Measurements from ENCODE around the gene NPY4R.
"Not testable (repeated sequence)": the region's sequence is repeated elsewhere in the genome, so short reads cannot be mapped to it uniquely, and the experiment has no call there.

Gene NPY4R

GRCh38 chr10:46465765-46466164 lies at the start of gene NPY4R:
Gene NPY4R (minus strand): TSS chr10:46465958. CDS start chr10:46462635, 3,323 bp downstream.
- H3K4me3 ChIP-seq (replicated peaks; ENCODE audit: low read depth, low read length); DNase-seq (ENCODE audit: low read depth): not testable (repeated sequence)

- no peak for TF ChIP-seq CTCF (IDR thresholded peaks at IDR 0.05; ENCODE audit: low read length, missing control alignments)
- no peak for DNase-seq (ENCODE audit: low read depth)
- H3K4me3 ChIP-seq (replicated peaks; ENCODE audit: low read depth, low read length) = no peak overlapping the region
Measured at GRCh38 chr10:46515366-46515765, 49.6 kb upstream of the NPY4R start.

GRCh38 chr10:46514899-46515298 lies 49.1 kb upstream of the NPY4R start:
- no peak overlapping the region for H3K4me3 ChIP-seq (replicated peaks; ENCODE audit: low read depth, low read length)
- no peak for TF ChIP-seq CTCF (IDR thresholded peaks at IDR 0.05; ENCODE audit: low read length, missing control alignments)
- DNase-seq (ENCODE audit: low read depth) = no peak

- DNase-seq (ENCODE audit: low read depth) = no peak
- no peak for TF ChIP-seq CTCF (IDR thresholded peaks at IDR 0.05; ENCODE audit: low read length, missing control alignments)
- H3K4me3 ChIP-seq (replicated peaks; ENCODE audit: low read depth, low read length) = no peak overlapping the region
Measured at GRCh38 chr10:46514431-46514861, 48.7 kb upstream of the NPY4R start.

GRCh38 chr10:46513333-46513732 lies 47.6 kb upstream of the NPY4R start:
- H3K4me3 ChIP-seq (replicated peaks; ENCODE audit: low read depth, low read length); DNase-seq (ENCODE audit: low read depth): not testable (repeated sequence)

GRCh38 chr10:46512725-46513124 lies 47.0 kb upstream of the NPY4R start:
- H3K4me3 ChIP-seq (replicated peaks; ENCODE audit: low read depth, low read length) = not testable (repeated sequence)

GRCh38 chr10:46512002-46512401 lies 46.2 kb upstream of the NPY4R start:
- not testable (repeated sequence) for DNase-seq (ENCODE audit: low read depth); H3K4me3 ChIP-seq (replicated peaks; ENCODE audit: low read depth, low read length)

More at GRCh38 chr10:46512725-46513124, 47.0 kb upstream of the NPY4R start:
- DNase-seq (ENCODE audit: low read depth) = not testable (repeated sequence)

GRCh38 chr10:46499990-46500389 lies 34.2 kb upstream of the NPY4R start:
- not testable (repeated sequence) for DNase-seq (ENCODE audit: low read depth); H3K4me3 ChIP-seq (replicated peaks; ENCODE audit: low read depth, low read length)

- H3K4me3 ChIP-seq (replicated peaks; ENCODE audit: low read depth, low read length); DNase-seq (ENCODE audit: low read depth): not testable (repeated sequence)
Measured at GRCh38 chr10:46498985-46499703, 33.4 kb upstream of the NPY4R start.

GRCh38 chr10:46497878-46498277 lies 32.1 kb upstream of the NPY4R start:
- not testable (repeated sequence) for H3K4me3 ChIP-seq (replicated peaks; ENCODE audit: low read depth, low read length); DNase-seq (ENCODE audit: low read depth)

- not testable (repeated sequence) for H3K4me3 ChIP-seq (replicated peaks; ENCODE audit: low read depth, low read length); DNase-seq (ENCODE audit: low read depth)
Measured at GRCh38 chr10:46497401-46497800, 31.6 kb upstream of the NPY4R start.

GRCh38 chr10:46491364-46492114 lies 25.8 kb upstream of the NPY4R start:
- H3K4me3 ChIP-seq (replicated peaks; ENCODE audit: low read depth, low read length); DNase-seq (ENCODE audit: low read depth): not testable (repeated sequence)

GRCh38 chr10:46490285-46490684 lies 24.5 kb upstream of the NPY4R start:
- DNase-seq (ENCODE audit: low read depth); H3K4me3 ChIP-seq (replicated peaks; ENCODE audit: low read depth, low read length): not testable (repeated sequence)

- DNase-seq (ENCODE audit: low read depth); H3K4me3 ChIP-seq (replicated peaks; ENCODE audit: low read depth, low read length): not testable (repeated sequence)
Measured at GRCh38 chr10:46486459-46486858, 20.7 kb upstream of the NPY4R start.

GRCh38 chr10:46474746-46475320 lies 9.1 kb upstream of the NPY4R start:
- not testable (repeated sequence) for DNase-seq (ENCODE audit: low read depth)

More at GRCh38 chr10:46474746-46475320, 9.1 kb upstream of the NPY4R start:
- H3K4me3 ChIP-seq (replicated peaks; ENCODE audit: low read depth, low read length) = not testable (repeated sequence)
